Panc1 (cell line): ENCODE measurements around the gene ZBED4.

Source experiments
- CTCF ChIP-seq: fragments of 450-650 bp; IDR thresholded peaks from 2 replicates; pipeline ENCODE4 v1.5.1; 2017; ENCODE audit warnings: mild to moderate bottlenecking
- REST ChIP-seq, 2 experiments: IDR thresholded peaks; 2 replicates each; pipeline ENCODE4 v1.6.1; 2011 to 2012; ENCODE audit warnings: low read depth in 2 of 2, control low read depth in 1 of 2, low read length in 1 of 2, mild to moderate bottlenecking in 1 of 2, moderate library complexity in 1 of 2; ENCODE audit not compliant: insufficient read depth in 1 of 2

- TF ChIP-seq CTCF = no peak
- no peak for TF ChIP-seq REST (IDR thresholded peaks at IDR 0.05; ENCODE audit: insufficient read depth in 1 of 2, low read depth in 2 of 2, low read length in 1 of 2)
Observed at GRCh38 chr22:49871482-49871881, 17.8 kb downstream of the ZBED4 start.
